Tibial artery (tissue), 4 donors: ENCODE measurements around the gene CPHXL2.

Source experiments
- DNase-seq, 2 donors: peaks; one replicate each; pipeline ENCODE4 v3.0.0-alpha.2; 2019
- H3K27ac ChIP-seq, 2 donors: fragments of 200-600 bp; sonication (generic) in 1 of 2; 1 replicate in 1 of 2; 2 replicates in 1 of 2; pipeline ENCODE4 v1.5.1; 2018 to 2019; ENCODE audit warnings: mild to moderate bottlenecking in 1 of 2
- H3K27me3 ChIP-seq, 2 donors: fragments of 200-600 bp; sonication (generic) in 1 of 2; one replicate each; pipeline versions ENCODE4 v1.5.1 to v1.6.0; 2016 to 2019
- H3K36me3 ChIP-seq, 3 donors: fragments of 200-600 bp; sonication (generic) in 2 of 3; one replicate each; pipeline ENCODE4 v1.5.1; 2016 to 2019; ENCODE audit warnings: mild to moderate bottlenecking in 2 of 3
- H3K4me1 ChIP-seq, 4 donors: fragments of 200-600 bp; sonication (generic) in 2 of 4; 1 replicate in 3 of 4; 2 replicates in 1 of 4; pipeline ENCODE4 v1.5.1; 2016 to 2019
- H3K4me3 ChIP-seq, 2 donors: fragments of 200-600 bp; sonication (generic) in 1 of 2; 1 replicate in 1 of 2; 2 replicates in 1 of 2; pipeline ENCODE4 v1.5.1; 2018 to 2019; ENCODE audit warnings: mild to moderate bottlenecking in 2 of 2
- H3K9me3 ChIP-seq, 3 donors: fragments of 200-600 bp; sonication (generic) in 1 of 3; one replicate each; pipeline ENCODE4 v1.5.1; 2016 to 2019
- CTCF ChIP-seq, 2 experiments: fragments of 200-600 bp in 1 of 2; fragments of 450-650 bp in 1 of 2; IDR thresholded peaks; one replicate each; pipeline ENCODE4 v1.5.1; 2017 to 2019; ENCODE audit warnings: antibody characterized with exemption in 2 of 2, mild to moderate bottlenecking in 1 of 2, moderate library complexity in 1 of 2
- intact Hi-C: fragments of 100-400 bp; cut with DNase I; formaldehyde crosslinking; loops from one replicate; pipeline ENCODE4 v1.15.0; 2023; ENCODE audit warnings: low total_unique reads

The CPHXL2 gene

GRCh38 chr16:75648265-75649076 lies 28.3 kb downstream of the CPHXL2 start:
- H3K27me3 ChIP-seq: no peaks in the 10 kb centered on the region
- peak overlapping the region; percentile 81 to 99 for H3K4me3 ChIP-seq
- H3K4me1 ChIP-seq: peaks cover 0 to 69% (median 43%) of the 10 kb centered on the region in 4 donors
- H3K36me3 ChIP-seq: peaks cover 0 to 20% (median 16%) of the 10 kb centered on the region in 3 donors
- H3K9me3 ChIP-seq: no peaks in the 10 kb centered on the region
- H3K27ac ChIP-seq: peak overlapping the region; percentile 98 to 99
- intact Hi-C loops: no loop called here
- DNase-seq: peak; percentile 89 to 91
- no peak for TF ChIP-seq CTCF (IDR thresholded peaks at IDR 0.05)

GRCh38 chr16:75647492-75648264 lies 29.1 kb downstream of the CPHXL2 start, which contains the start of the genes KARS1 and TERF2IP:
TSS of gene KARS1 (minus strand) at chr16:75647665. CDS start at chr16:75647639, 26 bp downstream.
TSS of gene TERF2IP (plus strand) at chr16:75647773. CDS start at chr16:75647883, 110 bp downstream.
- intact Hi-C loops: no loop called here

GRCh38 chr16:75647112-75647491 lies 29.7 kb downstream of the CPHXL2 start:
- intact Hi-C loops: no loop called here
- Histone ChIP-seq H3K9me3 (no peaks in the 10 kb centered on the region), H3K4me3 (peak overlapping the region; percentile 81 to 99), H3K27ac (peak overlapping the region; percentile 98 to 99), H3K4me1 (peaks cover 0 to 55% (median 36%) of the 10 kb centered on the region in 4 donors), H3K36me3 (peaks cover 0 to 32% (median 16%) of the 10 kb centered on the region in 3 donors), H3K27me3 (no peaks in the 10 kb centered on the region)
- no peak for DNase-seq
- no peak for TF ChIP-seq CTCF (IDR thresholded peaks at IDR 0.05)

More at GRCh38 chr16:75647492-75648264, 29.1 kb downstream of the CPHXL2 start, which contains the start of the genes KARS1 and TERF2IP:
- peaks cover 0 to 61% (median 38%) of the 10 kb centered on the region in 4 donors for H3K4me1 ChIP-seq
- H3K27me3 ChIP-seq: no peaks in the 10 kb centered on the region
- peak within 1 kb of the TSS; percentile 81 to 99 for H3K4me3 ChIP-seq
- peaks cover 0 to 26% (median 16%) of the 10 kb centered on the region in 3 donors for H3K36me3 ChIP-seq
- no peak for TF ChIP-seq CTCF (IDR thresholded peaks at IDR 0.05)
- DNase-seq: peak; percentile 91 to 96
- H3K27ac ChIP-seq: peak within 1 kb of the TSS; percentile 98 to 99
- H3K9me3 ChIP-seq: no peaks in the 10 kb centered on the region

GRCh38 chr16:75644240-75645012 lies 32.4 kb downstream of the CPHXL2 start:
- peaks cover 23 to 55% (median 39%) of the 10 kb centered on the region in 3 donors for H3K36me3 ChIP-seq
- intact Hi-C loops: no loop called here
- H3K27ac ChIP-seq: no peak overlapping the region
- no peak for TF ChIP-seq CTCF (IDR thresholded peaks at IDR 0.05)
- no peak overlapping the region for H3K4me3 ChIP-seq
- no peak for DNase-seq
- H3K27me3 ChIP-seq: no peaks in the 10 kb centered on the region
- peaks cover 0 to 31% (median 16%) of the 10 kb centered on the region in 4 donors for H3K4me1 ChIP-seq
- no peaks in the 10 kb centered on the region for H3K9me3 ChIP-seq

GRCh38 chr16:75640598-75640997 lies 36.2 kb downstream of the CPHXL2 start:
- Histone ChIP-seq H3K9me3 (no peaks in the 10 kb centered on the region), H3K4me1 (peaks cover 0 to 17% (median 7%) of the 10 kb centered on the region in 4 donors), H3K36me3 (peaks cover 56 to 91% (median 72%) of the 10 kb centered on the region in 3 donors), H3K27me3 (no peaks in the 10 kb centered on the region), H3K4me3 (no peak overlapping the region), H3K27ac (no peak overlapping the region)
- no peak for DNase-seq
- intact Hi-C loops: no loop called here
- TF ChIP-seq CTCF (IDR thresholded peaks at IDR 0.05): no peak
